HuH-7.5 (cell line): Measurements from ENCODE around the gene ATOH7.
"Not testable (repeated sequence)": the region's sequence is repeated elsewhere in the genome, so short reads cannot be mapped to it uniquely, and the experiment has no call there.

Source experiments
- DNase-seq: peaks from one replicate; pipeline ENCODE4 v3.0.0; 2011; ENCODE audit warnings: low spot score

The ATOH7 gene

GRCh38 chr10:68231817-68232251 lies at the start of gene ATOH7:
TSS of gene ATOH7 (minus strand) at chr10:68232113. CDS start at chr10:68231677, 436 bp downstream.
- no peak for DNase-seq

DNA sequence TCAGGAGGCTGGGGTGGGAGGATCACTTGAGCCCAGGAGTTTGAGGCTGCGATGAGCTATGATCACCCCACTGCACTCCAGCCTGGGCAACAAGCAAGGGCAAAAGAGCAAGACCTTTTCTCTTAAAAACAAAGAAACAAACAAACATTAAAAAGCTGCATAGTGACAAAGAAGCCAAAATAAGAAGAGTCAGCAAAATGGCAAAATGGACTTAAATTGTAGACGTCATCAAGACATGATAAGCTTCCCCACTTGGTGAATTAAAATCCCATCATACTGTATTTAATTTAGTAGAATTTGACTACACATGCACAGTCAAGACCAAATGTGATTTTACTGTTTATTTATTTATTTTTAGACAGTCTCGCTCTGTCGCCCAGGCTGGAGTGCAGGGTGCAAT lies 48.8 kb upstream of the ATOH7 start:
- DNase-seq = no peak

DNA sequence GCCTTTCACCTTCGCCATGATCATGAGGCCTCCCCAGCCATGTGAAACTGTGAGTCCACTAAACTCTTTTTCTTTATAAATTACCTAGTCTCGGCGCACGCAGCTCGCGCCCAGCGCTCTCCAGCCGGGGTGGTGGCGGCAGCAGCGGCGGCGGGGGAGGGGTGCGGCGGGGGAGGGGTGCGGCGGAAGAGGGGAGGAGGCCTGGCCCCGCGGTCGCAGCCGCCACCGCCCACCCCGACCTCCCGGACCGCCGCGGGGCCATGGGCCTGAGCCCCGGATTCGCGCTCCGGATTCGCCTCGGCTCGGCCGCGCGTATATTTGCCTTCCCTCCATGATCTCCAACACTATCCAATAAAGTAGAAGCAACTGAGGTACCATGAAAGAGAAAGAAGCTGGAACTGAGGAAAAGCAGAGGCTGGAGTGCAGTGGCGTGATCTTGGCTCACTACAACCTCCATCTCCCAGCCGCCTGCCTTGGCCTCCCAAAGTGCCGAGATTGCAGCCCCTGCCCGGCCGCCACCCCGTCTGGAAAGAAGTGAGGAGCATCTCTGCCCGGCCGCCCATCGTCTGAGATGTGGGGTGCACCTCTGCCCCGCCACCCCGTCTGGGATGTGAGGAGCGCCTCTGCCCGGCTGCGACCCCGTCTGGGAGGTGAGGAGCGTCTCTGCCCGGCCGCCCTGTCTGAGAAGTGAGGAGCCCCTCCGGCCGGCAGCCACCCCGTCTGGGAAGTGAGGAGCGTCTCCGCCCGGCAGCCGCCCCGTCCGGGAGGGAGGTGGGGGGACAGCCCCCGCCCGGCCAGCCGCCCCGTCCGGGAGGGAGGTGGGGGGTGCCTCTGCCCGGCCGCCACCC lies 47.2 kb upstream of the ATOH7 start:
- DNase-seq = not testable (repeated sequence)

DNA sequence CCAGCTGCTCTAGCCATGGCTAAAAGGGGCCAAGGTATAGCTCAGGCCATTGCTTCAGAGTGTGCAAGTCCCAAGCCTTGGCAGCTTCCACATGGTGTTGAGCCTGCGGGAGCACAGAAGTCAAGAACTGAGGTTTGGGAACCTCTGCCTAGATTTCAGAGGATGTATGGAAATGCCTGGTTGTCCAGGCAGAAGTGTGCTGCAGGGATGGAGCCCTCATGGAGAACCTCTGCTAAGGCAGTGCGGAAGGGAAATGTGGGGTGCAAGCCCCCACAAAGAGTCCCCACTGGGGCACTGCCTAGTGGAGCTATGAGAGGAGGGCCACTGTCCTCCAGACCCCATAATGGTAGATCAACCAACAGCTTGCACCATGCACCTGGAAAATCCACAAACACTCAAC lies 45.9 kb upstream of the ATOH7 start:
- DNase-seq = not testable (repeated sequence)

DNA sequence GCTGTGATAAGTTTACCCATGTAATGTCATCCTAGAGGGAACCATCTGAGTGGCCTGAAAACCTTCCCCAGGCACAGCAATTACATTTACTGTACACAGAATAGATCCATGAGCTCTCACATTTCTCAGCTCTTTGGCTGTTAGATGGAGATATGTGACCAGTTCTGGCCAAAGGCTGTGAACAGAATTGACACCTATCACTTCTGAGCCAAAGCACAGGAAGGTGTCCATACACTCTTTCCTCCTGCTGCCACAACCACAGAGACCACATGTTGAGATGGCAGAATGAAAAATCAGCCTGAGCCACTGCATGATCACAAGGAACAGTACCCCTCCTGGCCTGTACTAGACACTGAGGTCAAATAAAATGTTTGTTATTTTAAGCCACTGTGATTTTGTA lies 44.3 kb upstream of the ATOH7 start:
- no peak for DNase-seq

GRCh38 chr10:68275600-68276126 lies 43.8 kb upstream of the ATOH7 start:
- DNase-seq = no peak

DNA sequence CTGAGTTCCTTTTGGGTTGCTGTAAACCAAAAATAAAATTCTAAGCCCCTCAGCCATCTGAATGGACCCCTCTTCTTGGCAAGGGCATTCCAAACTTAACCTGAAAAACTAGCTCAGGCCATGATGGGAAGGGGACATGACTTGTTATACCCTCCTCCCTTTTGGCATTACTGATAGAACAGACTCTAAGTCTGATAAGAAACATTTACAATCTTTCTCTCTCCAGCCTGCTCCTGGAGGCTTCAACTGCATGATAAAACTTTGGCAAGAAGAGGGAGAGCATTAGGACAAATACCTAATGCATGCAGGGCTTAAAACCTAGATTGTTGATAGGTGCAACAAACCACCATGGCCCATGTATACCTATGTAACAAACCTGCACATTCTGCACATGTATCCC lies 40.9 kb upstream of the ATOH7 start:
- no peak for DNase-seq

- DNase-seq = no peak
Observed at GRCh38 chr10:68271196-68271882, 39.4 kb upstream of the ATOH7 start.

- no peak for DNase-seq
Observed at GRCh38 chr10:68269562-68270290, 37.8 kb upstream of the ATOH7 start.

- DNase-seq = no peak
Observed at GRCh38 chr10:68261132-68261856, 29.4 kb upstream of the ATOH7 start.

DNA sequence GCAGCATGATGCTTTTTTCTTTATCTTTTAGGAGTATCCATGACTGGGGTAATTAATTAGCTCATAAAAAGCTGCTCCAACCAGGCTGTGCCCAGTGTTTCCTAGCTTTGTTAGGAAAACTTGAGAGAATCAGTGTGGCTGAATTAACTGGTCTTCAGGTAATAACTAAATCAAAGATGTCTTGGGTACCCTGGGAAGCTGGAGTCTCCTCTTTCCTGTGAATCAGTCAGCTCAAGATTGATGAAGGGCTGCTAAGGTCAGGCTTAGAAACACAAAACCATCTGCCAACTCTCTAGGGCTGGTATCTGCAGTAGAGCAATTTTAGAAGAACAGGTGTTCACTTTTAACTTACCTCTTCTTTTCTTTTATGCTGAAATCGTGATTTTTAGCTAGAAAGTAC lies 21.4 kb upstream of the ATOH7 start:
- no peak for DNase-seq

GRCh38 chr10:68251625-68252495 lies 19.9 kb upstream of the ATOH7 start:
- DNase-seq = no peak

DNA sequence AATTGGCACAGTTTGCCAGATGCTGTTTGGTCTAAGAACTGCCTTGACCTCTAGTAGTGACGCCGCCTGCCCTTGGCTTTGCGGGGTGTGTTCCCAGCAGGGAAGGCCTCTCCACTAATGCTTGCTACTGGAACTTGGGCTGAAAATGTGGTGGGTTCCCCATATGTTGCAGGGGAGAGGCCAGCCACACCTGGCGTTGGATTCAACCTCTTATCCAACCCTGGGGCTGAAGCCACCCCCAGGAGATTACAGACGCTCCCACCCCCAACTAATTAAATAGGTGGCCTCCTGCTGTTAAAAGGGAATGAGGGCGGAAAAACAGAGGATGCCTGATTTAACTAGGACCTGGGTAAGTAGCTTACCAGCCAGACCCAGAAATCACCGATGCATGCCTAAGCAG lies 19.2 kb upstream of the ATOH7 start:
- no peak for DNase-seq

- no peak for DNase-seq
Observed at GRCh38 chr10:68249297-68249696, 17.4 kb upstream of the ATOH7 start.

DNA sequence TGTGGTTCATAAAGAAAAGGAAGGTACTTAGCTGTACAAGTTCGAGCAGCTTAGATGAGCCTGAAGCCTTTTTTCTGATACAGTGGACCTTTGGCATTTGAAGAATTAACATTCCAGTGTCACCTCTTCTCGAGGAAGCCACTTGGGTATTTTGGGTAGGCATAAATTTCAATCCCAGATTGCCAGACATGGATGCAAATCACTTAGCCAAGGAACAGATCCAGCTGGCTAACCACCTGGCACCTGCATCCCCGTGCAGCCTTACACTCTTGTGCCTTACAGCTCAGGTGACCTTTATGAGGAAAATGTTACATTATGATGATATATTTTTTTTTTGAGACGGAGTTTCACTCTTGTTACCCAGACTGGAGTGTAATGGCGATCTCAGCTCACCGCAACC lies 16.0 kb upstream of the ATOH7 start:
- no peak for DNase-seq

DNA sequence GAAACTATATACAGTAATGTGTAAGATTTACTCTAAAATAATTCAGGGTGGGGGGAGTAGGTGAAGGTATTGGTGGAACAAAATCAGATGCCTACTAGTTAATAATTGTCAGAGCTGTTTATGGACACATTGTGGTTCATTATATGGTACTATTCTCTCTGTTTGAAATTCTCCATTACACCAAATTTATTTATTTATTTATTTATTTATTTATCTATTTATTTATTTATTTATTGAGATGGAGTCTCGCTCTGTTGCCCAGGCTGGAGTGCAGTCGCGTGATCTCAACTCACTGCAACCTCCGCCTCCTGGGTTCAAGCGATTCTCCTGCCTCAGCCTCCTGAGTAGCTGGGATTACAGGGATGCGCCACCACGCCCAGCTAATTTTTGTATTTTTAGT lies 14.5 kb upstream of the ATOH7 start:
- not testable (repeated sequence) for DNase-seq

GRCh38 chr10:68242051-68242450 lies 10.1 kb upstream of the ATOH7 start:
- DNase-seq = no peak

DNA sequence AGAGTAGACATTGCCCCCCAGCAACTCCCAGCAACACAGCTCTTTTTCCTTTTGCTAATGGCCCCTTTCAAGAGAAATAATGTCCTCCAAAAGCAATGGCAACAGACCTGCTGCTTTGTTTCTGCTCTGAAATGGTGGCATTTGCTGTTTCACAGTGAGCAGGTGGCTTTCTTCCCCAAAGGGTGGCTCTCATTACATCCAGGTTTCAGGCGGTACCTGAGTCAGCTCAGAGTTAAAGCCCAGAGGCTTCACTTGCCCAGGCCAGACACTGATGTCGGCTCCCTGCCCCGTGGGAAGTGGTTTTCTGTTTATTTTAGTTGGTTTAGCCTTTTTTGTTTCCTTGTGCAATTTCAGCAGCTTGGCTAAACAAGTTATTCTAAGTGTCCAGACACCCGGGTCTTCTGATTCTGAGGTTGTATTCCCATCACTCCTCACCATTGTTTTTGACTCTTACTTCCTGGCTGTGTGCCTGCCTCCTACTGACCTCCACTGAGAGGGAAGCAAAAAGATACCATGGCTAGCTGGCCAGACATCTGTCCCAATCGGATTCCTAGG lies 7.8 kb upstream of the ATOH7 start:
- DNase-seq = no peak

- no peak for DNase-seq
Observed at GRCh38 chr10:68239069-68239468, 7.2 kb upstream of the ATOH7 start.

DNA sequence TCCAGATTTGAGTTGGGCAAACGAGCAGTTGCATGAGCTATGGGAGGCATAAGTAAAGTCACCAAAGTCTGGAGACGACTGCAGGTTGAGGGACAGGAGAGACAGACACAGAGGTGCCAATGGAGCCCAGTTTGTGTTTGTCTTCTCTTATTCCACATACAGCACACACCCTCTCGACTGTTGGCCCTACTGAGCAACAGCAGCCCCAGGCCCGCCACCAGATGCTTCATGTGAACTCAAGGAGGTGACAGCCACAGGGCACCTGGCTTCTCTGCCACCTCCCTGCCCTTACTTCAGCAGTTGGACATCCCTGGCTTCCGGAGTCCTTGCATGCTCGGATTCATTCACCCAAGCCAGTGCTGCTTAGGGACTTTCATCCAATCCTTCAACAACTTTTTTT lies 6.5 kb upstream of the ATOH7 start:
- DNase-seq = no peak

GRCh38 chr10:68237173-68237572 lies 5.3 kb upstream of the ATOH7 start:
- no peak for DNase-seq
